Measurements from ENCODE around the gene TBCCD1.

DNA sequence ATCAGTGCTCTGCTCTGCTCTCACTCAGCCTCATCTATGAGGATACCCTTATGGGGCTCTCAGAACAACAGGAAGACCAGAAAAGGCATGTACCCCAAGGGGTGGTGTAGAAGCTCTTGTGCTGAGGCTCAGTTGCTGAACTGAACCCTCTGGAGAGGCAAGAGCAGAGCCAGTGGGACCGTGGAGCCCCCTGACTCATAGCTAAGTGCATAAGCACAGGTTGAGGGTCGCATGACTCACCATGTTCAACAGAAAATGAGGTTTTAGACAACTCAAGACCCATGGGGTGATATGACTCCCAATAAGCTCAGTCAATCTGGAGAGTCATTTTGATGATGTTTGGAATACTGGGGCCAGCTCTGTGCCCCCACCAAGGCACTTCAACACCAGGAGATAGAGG lies 60.3 kb downstream of the TBCCD1 start:
- TF ChIP-seq CTCF (conservative IDR thresholded peaks at IDR 0.05) (no peak), ZFX (IDR thresholded peaks at IDR 0.05) (no peak)

Measured in C4-2B (cell line).